SK-N-SH (cell line): ENCODE measurements around the gene CBLN1. TPM values are rescaled to one million over a fixed set of nuclear protein-coding genes. Genes with fewer than 3 reads are reported as not detected.

Experiments used
- CTCF ChIA-PET: fragments of 300-600, 350-600 bp; formaldehyde crosslinking; extraction: SDS; loops from one replicate; lab custom pipeline; 2021; lab: Yijun Ruan, JAX
- POLR2A ChIA-PET: fragments of 350-600 bp; sonication (Branson Sonifier 250); formaldehyde crosslinking; extraction: SDS; loops from one replicate; lab custom pipeline; 2020; ENCODE audit warnings: antibody characterized with exemption, inconsistent platforms; lab: Yijun Ruan, JAX
- DNase-seq: peaks from one replicate; pipeline ENCODE4 v3.0.0; 2012
- H2AFZ ChIP-seq: fragments of 200-600 bp; sonication (generic); 2 replicates; pipeline ENCODE4 v1.8.1; 2016; ENCODE audit warnings: antibody characterized with exemption, mild to moderate bottlenecking, low read depth
- H3F3A ChIP-seq: fragments of 200-600 bp; sonication (generic); replicated peaks from 2 replicates; pipeline ENCODE3; 2016; ENCODE audit warnings: antibody characterized with exemption, mild to moderate bottlenecking; ENCODE audit not compliant: insufficient read depth
- H3K27ac ChIP-seq, 2 experiments: fragments of 200-500 bp in 1 of 2; fragments of 200-600 bp in 1 of 2; sonication (Bioruptor generic) in 1 of 2; sonication (generic), shearing (Covaris generic) in 1 of 2; 2 replicates each; pipeline versions ENCODE4 v1.5.1 to v1.6.1; 2014 to 2016; ENCODE audit warnings: low read depth in 2 of 2, inconsistent platforms in 1 of 2, low read length in 1 of 2, mild to moderate bottlenecking in 1 of 2, mixed read lengths in 1 of 2
- H3K27me3 ChIP-seq: fragments of 200-600 bp; sonication (generic), shearing (Covaris generic); 2 replicates; pipeline ENCODE4 v1.6.1; 2016; ENCODE audit warnings: mixed run types; ENCODE audit not compliant: insufficient read depth
- H3K36me3 ChIP-seq, 2 experiments: fragments of 200-500 bp in 1 of 2; fragments of 200-600 bp in 1 of 2; sonication (Bioruptor generic) in 1 of 2; sonication (generic) in 1 of 2; replicated peaks in 1 of 2; 2 replicates each; pipeline versions ENCODE3 to v1.5.1; 2014 to 2016; ENCODE audit warnings: low read length in 1 of 2, mild to moderate bottlenecking in 1 of 2; ENCODE audit not compliant: insufficient read depth in 2 of 2, control insufficient read depth in 1 of 2
- H3K4me1 ChIP-seq, 2 experiments: fragments of 200-500 bp in 1 of 2; fragments of 200-600 bp in 1 of 2; sonication (Bioruptor generic) in 1 of 2; sonication (generic), shearing (Covaris generic) in 1 of 2; 2 replicates each; pipeline versions ENCODE4 v1.5.1 to v1.6.1; 2014 to 2016; ENCODE audit warnings: low read depth in 1 of 2, low read length in 1 of 2, mixed run types in 1 of 2; ENCODE audit not compliant: insufficient read depth in 2 of 2, control insufficient read depth in 1 of 2
- H3K4me2 ChIP-seq: fragments of 200-600 bp; sonication (generic), shearing (Covaris generic); 2 replicates; pipeline ENCODE4 v1.6.1; 2017; ENCODE audit warnings: mixed run types
- H3K4me3 ChIP-seq, 2 experiments: fragments of 200-500 bp in 1 of 2; fragments of 200-600 bp in 1 of 2; sonication (Bioruptor generic) in 1 of 2; sonication (generic), shearing (Covaris generic) in 1 of 2; 2 replicates each; pipeline versions ENCODE4 v1.5.1 to v1.8.1; 2014 to 2016; ENCODE audit warnings: low read depth in 2 of 2, inconsistent platforms in 1 of 2, low read length in 1 of 2, mild to moderate bottlenecking in 1 of 2, mixed read lengths in 1 of 2, moderate library complexity in 1 of 2
- H3K79me2 ChIP-seq: fragments of 200-600 bp; sonication (generic); 2 replicates; pipeline ENCODE4 v1.8.1; 2017; ENCODE audit warnings: mild to moderate bottlenecking; ENCODE audit not compliant: insufficient read depth
- H3K9ac ChIP-seq: fragments of 200-600 bp; sonication (generic); 2 replicates; pipeline ENCODE4 v1.6.1; 2017; ENCODE audit warnings: mixed run types
- H3K9me2 ChIP-seq: fragments of 200-600 bp; sonication (generic); 2 replicates; pipeline ENCODE4 v1.6.1; 2017; ENCODE audit warnings: mixed run types
- H3K9me3 ChIP-seq: fragments of 200-600 bp; sonication (generic); 2 replicates; pipeline ENCODE4 v1.6.1; 2017; ENCODE audit warnings: mixed run types, mild to moderate bottlenecking, moderate library complexity
- H4K20me1 ChIP-seq: fragments of 200-600 bp; sonication (generic); 2 replicates; pipeline ENCODE4 v1.6.1; 2017; ENCODE audit warnings: mild to moderate bottlenecking, mixed run types; ENCODE audit not compliant: insufficient read depth
- CHD2 ChIP-seq: fragments of 150-350 bp; IDR thresholded peaks from 2 replicates; pipeline ENCODE4 v1.6.1; 2018; ENCODE audit warnings: low read length; ENCODE audit not compliant: partially characterized antibody
- ELF1 ChIP-seq: IDR thresholded peaks from 2 replicates; pipeline ENCODE4 v1.4.0; 2012
- FOSL2 ChIP-seq: IDR thresholded peaks from 2 replicates; pipeline ENCODE4 v1.4.0; 2012; ENCODE audit warnings: low read depth, mild to moderate bottlenecking, moderate library complexity, borderline replicate concordance
- FOXJ3 ChIP-seq: sonication (generic); formaldehyde crosslinking; IDR thresholded peaks from 2 replicates; pipeline ENCODE4 v1.5.1; 2020; ENCODE audit warnings: mild to moderate bottlenecking, missing genetic modification reagents
- FOXM1 ChIP-seq: IDR thresholded peaks from 2 replicates; pipeline ENCODE4 v1.4.0; 2012; ENCODE audit warnings: low read depth, mild to moderate bottlenecking
- GATA2 ChIP-seq: sonication (generic); formaldehyde crosslinking; IDR thresholded peaks from 2 replicates; pipeline ENCODE4 v1.5.0; 2020; ENCODE audit warnings: mild to moderate bottlenecking, missing genetic modification reagents
- MAX ChIP-seq: IDR thresholded peaks from 2 replicates; pipeline ENCODE4 v1.4.0; 2012; ENCODE audit warnings: low read depth
- MEF2A ChIP-seq: IDR thresholded peaks from 2 replicates; pipeline ENCODE4 v1.4.0; 2012; ENCODE audit warnings: low read depth, borderline replicate concordance
- POLR2AphosphoS5 ChIP-seq: IDR thresholded peaks from 2 replicates; pipeline ENCODE4 v1.6.1; 2012; ENCODE audit warnings: low read depth, low read length
- RAD21 ChIP-seq: IDR thresholded peaks from 2 replicates; pipeline ENCODE4 v1.6.1; 2012; ENCODE audit warnings: mild to moderate bottlenecking, low read length
- RCOR1 ChIP-seq: fragments of 150-350 bp; IDR thresholded peaks from 2 replicates; pipeline ENCODE4 v1.6.1; 2017; ENCODE audit warnings: antibody characterized with exemption, low read length
- REST ChIP-seq: IDR thresholded peaks from 2 replicates; pipeline ENCODE4 v1.6.1; 2012; ENCODE audit warnings: mild to moderate bottlenecking, low read depth, low read length, moderate library complexity
- SMC3 ChIP-seq: IDR thresholded peaks from 2 replicates; pipeline ENCODE4 v1.6.1; 2012; ENCODE audit warnings: low read depth, low read length, improper control_type of control experiment
- TAF1 ChIP-seq: IDR thresholded peaks from 2 replicates; pipeline ENCODE4 v1.6.1; 2012; ENCODE audit warnings: low read depth, mild to moderate bottlenecking, low read length, moderate library complexity, borderline replicate concordance
- TCF12 ChIP-seq: IDR thresholded peaks from 2 replicates; pipeline ENCODE4 v1.4.0; 2012
- WGBS: methylation state at CpG from one replicate; pipeline ENCODE4 v1.1.6; 2017; ENCODE audit warnings: low lambda C conversion rate; 5-methylcytosine and 5-hydroxymethylcytosine counted together
- polyA plus RNA-seq, 3 experiments: library from polyadenylated mRNA; depleted of rRNA; stranded (reverse); fragments of >200 nt; gene quantifications; 2 replicates each; pipeline ENCODE4 v1.2.3, GENCODE V29; 2012
- TF ChIP-seq, protein P1 (sequence below): IDR thresholded peaks from 2 replicates; pipeline ENCODE4 v1.4.0; 2012; ENCODE audit warnings: low read depth, borderline replicate concordance

The CBLN1 gene
- polyA plus RNA-seq, 1 of the 3 experiments (the other 2 are of a cell fraction): not detected

DNA sequence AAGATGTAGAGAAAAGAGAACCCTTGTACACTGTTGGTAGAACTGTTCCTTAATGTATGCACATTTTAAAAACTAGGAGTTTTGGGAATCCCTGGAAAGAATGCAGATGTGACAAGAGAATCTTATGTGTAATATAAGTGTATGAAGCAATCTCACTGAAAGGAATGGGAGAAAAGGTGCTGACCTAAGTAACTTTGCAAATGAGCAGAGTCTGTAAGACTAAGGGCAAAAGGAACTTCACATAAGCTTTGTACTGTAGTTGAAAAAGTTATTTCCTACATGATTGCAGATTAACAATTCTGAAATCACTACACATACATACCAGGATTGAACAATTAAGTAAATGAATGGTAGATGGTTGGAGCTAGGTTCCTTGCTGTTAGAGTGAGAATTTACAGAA lies 22.3 kb downstream of the CBLN1 start:
- no peak overlapping the region for H3K4me2 ChIP-seq
- H3K79me2 ChIP-seq: no peaks in the 10 kb centered on the region
- no peaks in the 10 kb centered on the region for H3K9me2 ChIP-seq
- H3K27ac ChIP-seq: no peak overlapping the region
- no peak for DNase-seq
- H3K36me3 ChIP-seq: no peaks in the 10 kb centered on the region
- H3K9ac ChIP-seq: no peak overlapping the region
- POLR2A ChIA-PET: no interaction called here
- CTCF ChIA-PET: no interaction called here
- TF ChIP-seq TAF1 (no peak), SMC3 (no peak), CHD2 (no peak), RCOR1 (no peak), FOSL2 (no peak), ELF1 (no peak), GATA2 (CRISPR knock-in tag) (no peak), MEF2A (no peak), RAD21 (no peak), FOXJ3 (CRISPR knock-in tag) (no peak), FOXM1 (no peak)
- TF ChIP-seq, protein P1, sequence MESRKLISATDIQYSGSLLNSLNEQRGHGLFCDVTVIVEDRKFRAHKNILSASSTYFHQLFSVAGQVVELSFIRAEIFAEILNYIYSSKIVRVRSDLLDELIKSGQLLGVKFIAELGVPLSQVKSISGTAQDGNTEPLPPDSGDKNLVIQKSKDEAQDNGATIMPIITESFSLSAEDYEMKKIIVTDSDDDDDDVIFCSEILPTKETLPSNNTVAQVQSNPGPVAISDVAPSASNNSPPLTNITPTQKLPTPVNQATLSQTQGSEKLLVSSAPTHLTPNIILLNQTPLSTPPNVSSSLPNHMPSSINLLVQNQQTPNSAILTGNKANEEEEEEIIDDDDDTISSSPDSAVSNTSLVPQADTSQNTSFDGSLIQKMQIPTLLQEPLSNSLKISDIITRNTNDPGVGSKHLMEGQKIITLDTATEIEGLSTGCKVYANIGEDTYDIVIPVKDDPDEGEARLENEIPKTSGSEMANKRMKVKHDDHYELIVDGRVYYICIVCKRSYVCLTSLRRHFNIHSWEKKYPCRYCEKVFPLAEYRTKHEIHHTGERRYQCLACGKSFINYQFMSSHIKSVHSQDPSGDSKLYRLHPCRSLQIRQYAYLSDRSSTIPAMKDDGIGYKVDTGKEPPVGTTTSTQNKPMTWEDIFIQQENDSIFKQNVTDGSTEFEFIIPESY: no peak
- no peaks in the 10 kb centered on the region; the same call in 1 of the 2 replicates for H3K9me3 ChIP-seq
- no peaks in the 10 kb centered on the region for H4K20me1 ChIP-seq
- H3F3A ChIP-seq: no peaks in the 10 kb centered on the region
- H3K4me3 ChIP-seq: no peak overlapping the region
- H2AFZ ChIP-seq: no peak overlapping the region
- no peaks in the 10 kb centered on the region for H3K4me1 ChIP-seq
- no peaks in the 10 kb centered on the region for H3K27me3 ChIP-seq

DNA sequence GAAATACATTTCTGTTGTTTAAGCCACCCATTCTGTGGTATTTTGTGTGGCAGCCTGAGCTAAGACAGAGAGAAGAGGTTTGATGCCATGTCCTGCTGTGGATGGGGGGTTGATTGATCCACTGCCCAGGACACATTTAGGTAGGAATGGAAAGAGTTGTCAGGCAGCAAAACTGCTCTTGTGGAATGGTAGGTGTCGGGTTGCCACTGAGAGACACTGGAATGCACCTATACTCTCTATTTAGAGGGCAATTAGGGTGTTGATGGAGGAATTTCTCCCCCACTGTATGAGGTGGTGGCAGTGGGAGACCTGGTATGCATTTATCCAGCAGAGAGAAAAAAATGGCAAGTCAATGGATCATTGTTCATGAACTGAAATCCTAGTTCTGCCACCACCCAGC lies 30.9 kb downstream of the CBLN1 start:
- Histone ChIP-seq H3K27ac (no peak overlapping the region), H3K9me2 (no peaks in the 10 kb centered on the region), H3K9me3 (no peaks in the 10 kb centered on the region), H3K4me3 (no peak overlapping the region), H2AFZ (no peak overlapping the region), H4K20me1 (no peaks in the 10 kb centered on the region), H3K27me3 (no peaks in the 10 kb centered on the region), H3K79me2 (no peaks in the 10 kb centered on the region), H3K36me3 (no peaks in the 10 kb centered on the region), H3K9ac (no peak overlapping the region), H3K4me2 (no peak overlapping the region), H3F3A (no peaks in the 10 kb centered on the region), H3K4me1 (no peaks in the 10 kb centered on the region)
- ChIA-PET POLR2A (no interaction called here), CTCF (no interaction called here)
- WGBS: 0% methylated on average over 1 of the region's 1 CpG
- no peak for TF ChIP-seq REST
- no peak for TF ChIP-seq POLR2AphosphoS5
- TF ChIP-seq MAX: no peak
- TF ChIP-seq FOXJ3 (CRISPR knock-in tag): no peak
- no peak for TF ChIP-seq TCF12
- DNase-seq: no peak
